ENCODE results near the gene HDAC4. TPM values are rescaled to one million over a fixed set of nuclear protein-coding genes. Genes with fewer than 3 reads are reported as not detected.

HDAC4 gene
- total and polyA plus RNA-seq, 4 donors, result 2.9 to 37.2 (median 4.4) TPM

DNA sequence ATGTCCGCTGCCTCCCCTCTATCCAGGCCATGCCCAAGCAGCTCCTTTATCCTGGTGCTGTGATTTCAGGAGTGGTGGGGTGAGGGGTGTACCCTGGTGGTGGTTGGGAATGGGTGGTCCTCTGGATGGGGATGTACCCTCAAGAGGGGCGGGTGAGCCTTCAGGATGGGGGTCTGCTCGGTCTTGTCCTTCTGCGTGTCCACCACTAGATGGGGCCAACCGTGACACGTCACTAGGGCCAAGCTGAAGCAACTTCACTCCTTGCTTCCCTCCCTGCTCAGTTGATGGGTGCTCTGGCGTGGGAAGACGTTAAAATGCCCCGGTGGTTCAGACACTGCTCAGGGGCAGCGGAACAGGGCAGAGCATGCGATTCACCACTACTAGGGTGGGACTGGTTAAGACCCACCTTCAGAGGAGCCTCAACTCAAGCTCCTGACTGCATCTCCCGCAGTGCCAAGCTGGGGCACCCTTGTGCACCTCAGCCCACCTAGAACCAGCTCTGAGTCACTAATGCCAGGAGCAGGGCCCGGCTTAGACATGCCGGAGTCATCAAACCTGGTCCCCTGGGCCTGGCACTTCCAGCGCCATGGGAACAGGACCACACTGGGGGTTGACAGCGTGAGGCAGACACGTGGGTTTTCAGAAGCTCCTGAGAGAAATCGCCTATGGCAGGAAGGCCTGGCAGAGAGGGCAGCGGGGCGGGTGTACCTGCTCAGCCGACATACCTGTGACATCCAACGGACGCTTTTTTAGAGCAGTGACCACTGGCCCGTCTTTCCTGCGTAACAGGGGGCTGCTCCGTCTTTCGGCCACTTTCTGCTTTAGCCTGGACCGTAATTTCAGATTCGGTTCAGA, 256.7 kb downstream of the HDAC4 start:
- H3K36me3 ChIP-seq (ENCODE audit: control insufficient read depth in 4 of 4, insufficient read depth in 3 of 4, low read depth in 1 of 4, low read length in 3 of 4), result peaks cover 0 to 33% (median 12%) of the 10 kb centered on the region in 4 donors
- no peaks in the 10 kb centered on the region for H3K4me1 ChIP-seq (ENCODE audit: control insufficient read depth in 4 of 4, insufficient read depth in 4 of 4, low read length in 3 of 4)
- DNase-seq (ENCODE audit: low spot score), result no peak
- no peak for TF ChIP-seq SP1 (IDR thresholded peaks at IDR 0.05)
- TF ChIP-seq RAD21 (IDR thresholded peaks at IDR 0.05), result peak; percentile 65 to 83
- TF ChIP-seq, protein P1, sequence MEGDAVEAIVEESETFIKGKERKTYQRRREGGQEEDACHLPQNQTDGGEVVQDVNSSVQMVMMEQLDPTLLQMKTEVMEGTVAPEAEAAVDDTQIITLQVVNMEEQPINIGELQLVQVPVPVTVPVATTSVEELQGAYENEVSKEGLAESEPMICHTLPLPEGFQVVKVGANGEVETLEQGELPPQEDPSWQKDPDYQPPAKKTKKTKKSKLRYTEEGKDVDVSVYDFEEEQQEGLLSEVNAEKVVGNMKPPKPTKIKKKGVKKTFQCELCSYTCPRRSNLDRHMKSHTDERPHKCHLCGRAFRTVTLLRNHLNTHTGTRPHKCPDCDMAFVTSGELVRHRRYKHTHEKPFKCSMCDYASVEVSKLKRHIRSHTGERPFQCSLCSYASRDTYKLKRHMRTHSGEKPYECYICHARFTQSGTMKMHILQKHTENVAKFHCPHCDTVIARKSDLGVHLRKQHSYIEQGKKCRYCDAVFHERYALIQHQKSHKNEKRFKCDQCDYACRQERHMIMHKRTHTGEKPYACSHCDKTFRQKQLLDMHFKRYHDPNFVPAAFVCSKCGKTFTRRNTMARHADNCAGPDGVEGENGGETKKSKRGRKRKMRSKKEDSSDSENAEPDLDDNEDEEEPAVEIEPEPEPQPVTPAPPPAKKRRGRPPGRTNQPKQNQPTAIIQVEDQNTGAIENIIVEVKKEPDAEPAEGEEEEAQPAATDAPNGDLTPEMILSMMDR (IDR thresholded peaks at IDR 0.05; ENCODE audit: low read depth, low read length, missing input control), result peak; percentile 47
- no peak overlapping the region for H3K27ac ChIP-seq (ENCODE audit: low read depth in 1 of 2, low read length in 2 of 2)
- no peaks in the 10 kb centered on the region for H3K27me3 ChIP-seq (ENCODE audit: control insufficient read depth in 4 of 4, insufficient read depth in 4 of 4, low read length in 3 of 4)
- no peak overlapping the region for H3K4me3 ChIP-seq (ENCODE audit: low read depth in 1 of 3, low read length in 3 of 3)
- H3K9ac ChIP-seq (ENCODE audit: low read depth in 1 of 2, low read length in 2 of 2), result no peak overlapping the region
- 86% methylated on average over 29 of the region's 29 CpGs for WGBS
- no peaks in the 10 kb centered on the region for H3K9me3 ChIP-seq (ENCODE audit: control insufficient read depth in 4 of 4, low read length in 3 of 4)

DNA sequence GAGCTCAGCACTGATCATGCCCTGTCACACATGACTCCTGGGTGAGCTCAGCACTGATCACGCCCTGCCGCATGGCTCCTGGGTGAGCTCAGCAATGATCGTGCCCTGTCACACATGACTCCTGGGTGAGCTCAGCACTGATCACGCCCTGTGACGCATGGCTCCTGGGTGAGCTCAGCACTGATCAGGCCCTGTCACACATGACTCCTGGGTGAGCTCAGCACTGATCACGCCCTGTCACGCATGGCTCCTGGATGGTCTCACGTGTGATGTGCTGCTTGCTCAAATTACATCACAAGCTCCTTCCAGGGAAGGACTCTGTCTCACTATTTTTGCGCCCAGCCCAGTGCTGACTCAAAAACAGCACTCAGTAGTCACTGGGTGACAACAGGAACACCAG, 258.0 kb downstream of the HDAC4 start:
- Histone ChIP-seq H3K4me1 (ENCODE audit: control insufficient read depth in 4 of 4, insufficient read depth in 4 of 4, low read length in 3 of 4) (no peaks in the 10 kb centered on the region), H3K36me3 (ENCODE audit: control insufficient read depth in 4 of 4, insufficient read depth in 3 of 4, low read depth in 1 of 4, low read length in 3 of 4) (peaks cover 3 to 30% (median 13%) of the 10 kb centered on the region in 4 donors), H3K9me3 (ENCODE audit: control insufficient read depth in 4 of 4, low read length in 3 of 4) (no peaks in the 10 kb centered on the region), H3K27ac (ENCODE audit: low read depth in 1 of 2, low read length in 2 of 2) (no peak overlapping the region), H3K4me3 (ENCODE audit: low read depth in 1 of 3, low read length in 3 of 3) (no peak overlapping the region), H3K9ac (ENCODE audit: low read depth in 1 of 2, low read length in 2 of 2) (no peak overlapping the region), H3K27me3 (ENCODE audit: control insufficient read depth in 4 of 4, insufficient read depth in 4 of 4, low read length in 3 of 4) (no peaks in the 10 kb centered on the region)
- DNase-seq (ENCODE audit: low spot score), result no peak
- 98% methylated on average over 9 of the region's 9 CpGs for WGBS
- TF ChIP-seq FOXA1 (IDR thresholded peaks at IDR 0.05) (no peak), GABPA (IDR thresholded peaks at IDR 0.05 in 1 of 2, conservative IDR thresholded peaks at IDR 0.05 in 1 of 2) (no peak), NR2F2 (IDR thresholded peaks at IDR 0.05) (no peak), HNF4G (IDR thresholded peaks at IDR 0.05) (no peak), TAF1 (conservative IDR thresholded peaks at IDR 0.05) (no peak), JUND (IDR thresholded peaks at IDR 0.05) (no peak), FOXA2 (IDR thresholded peaks at IDR 0.05) (no peak), HNF4A (conservative IDR thresholded peaks at IDR 0.05) (no peak), RAD21 (IDR thresholded peaks at IDR 0.05) (no peak), YY1 (IDR thresholded peaks at IDR 0.05) (no peak), RXRA (IDR thresholded peaks at IDR 0.05) (no peak), EGR1 (IDR thresholded peaks at IDR 0.05; ENCODE audit: low read depth in 2 of 2) (no peak), SP1 (IDR thresholded peaks at IDR 0.05) (no peak)
- TF ChIP-seq, protein P2, sequence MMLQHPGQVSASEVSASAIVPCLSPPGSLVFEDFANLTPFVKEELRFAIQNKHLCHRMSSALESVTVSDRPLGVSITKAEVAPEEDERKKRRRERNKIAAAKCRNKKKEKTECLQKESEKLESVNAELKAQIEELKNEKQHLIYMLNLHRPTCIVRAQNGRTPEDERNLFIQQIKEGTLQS (IDR thresholded peaks at IDR 0.05), result no peak
- TF ChIP-seq, protein P3, sequence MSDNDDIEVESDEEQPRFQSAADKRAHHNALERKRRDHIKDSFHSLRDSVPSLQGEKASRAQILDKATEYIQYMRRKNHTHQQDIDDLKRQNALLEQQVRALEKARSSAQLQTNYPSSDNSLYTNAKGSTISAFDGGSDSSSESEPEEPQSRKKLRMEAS (IDR thresholded peaks at IDR 0.05), result no peak
- TF ChIP-seq, protein P4, sequence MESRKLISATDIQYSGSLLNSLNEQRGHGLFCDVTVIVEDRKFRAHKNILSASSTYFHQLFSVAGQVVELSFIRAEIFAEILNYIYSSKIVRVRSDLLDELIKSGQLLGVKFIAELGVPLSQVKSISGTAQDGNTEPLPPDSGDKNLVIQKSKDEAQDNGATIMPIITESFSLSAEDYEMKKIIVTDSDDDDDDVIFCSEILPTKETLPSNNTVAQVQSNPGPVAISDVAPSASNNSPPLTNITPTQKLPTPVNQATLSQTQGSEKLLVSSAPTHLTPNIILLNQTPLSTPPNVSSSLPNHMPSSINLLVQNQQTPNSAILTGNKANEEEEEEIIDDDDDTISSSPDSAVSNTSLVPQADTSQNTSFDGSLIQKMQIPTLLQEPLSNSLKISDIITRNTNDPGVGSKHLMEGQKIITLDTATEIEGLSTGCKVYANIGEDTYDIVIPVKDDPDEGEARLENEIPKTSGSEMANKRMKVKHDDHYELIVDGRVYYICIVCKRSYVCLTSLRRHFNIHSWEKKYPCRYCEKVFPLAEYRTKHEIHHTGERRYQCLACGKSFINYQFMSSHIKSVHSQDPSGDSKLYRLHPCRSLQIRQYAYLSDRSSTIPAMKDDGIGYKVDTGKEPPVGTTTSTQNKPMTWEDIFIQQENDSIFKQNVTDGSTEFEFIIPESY (IDR thresholded peaks at IDR 0.05), result no peak
- TF ChIP-seq, protein P1 (IDR thresholded peaks at IDR 0.05; ENCODE audit: low read depth, low read length, missing input control), result no peak
